Type B pancreatic cell (in vitro differentiated cells): ENCODE results near the gene PLEKHA6. TPM values are rescaled to one million over a fixed set of nuclear protein-coding genes. Genes with fewer than 3 reads are reported as not detected.
"Not testable (repeated sequence)": the region's sequence is repeated elsewhere in the genome, so short reads cannot be mapped to it uniquely, and the experiment has no call there.

Source experiments
- DNase-seq: peaks from one replicate; pipeline ENCODE4 v3.0.0; 2021; ENCODE audit warnings: mixed read lengths; ENCODE audit not compliant: unreplicated experiment; ENCODE audit errors: extremely low spot score
- H3K27ac Mint-ChIP-seq: 2 replicates; pipeline ENCODE4 v1.8.0; 2021; ENCODE audit warnings: mild to moderate bottlenecking, mixed read lengths
- H3K27me3 Mint-ChIP-seq: 2 replicates; pipeline ENCODE4 v1.8.0; 2021; ENCODE audit warnings: mixed read lengths
- H3K36me3 Mint-ChIP-seq: 2 replicates; pipeline ENCODE4 v1.8.0; 2021; ENCODE audit warnings: mixed read lengths
- H3K4me1 Mint-ChIP-seq: one replicate; pipeline ENCODE4 v1.8.0; 2021; ENCODE audit warnings: mixed read lengths; ENCODE audit not compliant: unreplicated experiment
- H3K4me3 Mint-ChIP-seq: 2 replicates; pipeline ENCODE4 v1.8.0; 2021; ENCODE audit warnings: mild to moderate bottlenecking, mixed read lengths
- H3K9me3 Mint-ChIP-seq: 2 replicates; pipeline ENCODE4 v1.8.0; 2021; ENCODE audit warnings: mixed read lengths
- total RNA-seq: library from RNA; stranded (reverse); gene quantifications from 2 replicates; pipeline ENCODE4 v1.2.1, GENCODE V29; 2021; ENCODE audit warnings: low replicate concordance
- TF ChIP-seq, protein P1 (sequence below): fragments of 200-600 bp; sonication (generic); conservative IDR thresholded peaks from 2 replicates; pipeline ENCODE4 v1.5.0; 2021; ENCODE audit warnings: antibody characterized with exemption, mild to moderate bottlenecking

The PLEKHA6 gene
- total RNA-seq, 1 donor from 2014 or later, result 37.8 TPM

DNA sequence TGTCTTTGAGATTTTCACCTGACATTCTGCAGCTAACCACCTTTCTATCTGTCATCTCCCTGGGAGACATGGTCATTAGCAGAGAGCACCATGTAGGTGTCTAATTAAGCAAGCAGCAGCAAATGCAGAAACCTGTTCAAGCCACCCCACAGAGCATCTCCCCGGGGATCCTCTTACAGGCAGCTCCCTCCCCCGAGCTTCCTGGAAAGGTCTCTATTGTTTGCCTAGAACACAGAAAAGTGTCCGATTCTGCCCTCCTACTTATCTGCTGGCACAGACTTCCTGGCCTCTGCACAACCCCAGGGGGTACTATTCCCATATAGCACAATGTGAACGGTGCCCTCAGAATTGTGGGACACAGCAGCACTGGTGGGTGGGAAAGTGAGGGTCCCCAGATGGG, 46.1 kb downstream of the PLEKHA6 start:
- no peak for DNase-seq
- Mint-ChIP-seq H3K36me3 (peaks cover 3% of the 10 kb centered on the region), H3K4me1 (peaks cover 57% of the 10 kb centered on the region), H3K9me3 (no peaks in the 10 kb centered on the region), H3K27ac (peak overlapping the region; percentile 95), H3K4me3 (peak overlapping the region; percentile 75), H3K27me3 (no peaks in the 10 kb centered on the region)
- TF ChIP-seq, protein P1, sequence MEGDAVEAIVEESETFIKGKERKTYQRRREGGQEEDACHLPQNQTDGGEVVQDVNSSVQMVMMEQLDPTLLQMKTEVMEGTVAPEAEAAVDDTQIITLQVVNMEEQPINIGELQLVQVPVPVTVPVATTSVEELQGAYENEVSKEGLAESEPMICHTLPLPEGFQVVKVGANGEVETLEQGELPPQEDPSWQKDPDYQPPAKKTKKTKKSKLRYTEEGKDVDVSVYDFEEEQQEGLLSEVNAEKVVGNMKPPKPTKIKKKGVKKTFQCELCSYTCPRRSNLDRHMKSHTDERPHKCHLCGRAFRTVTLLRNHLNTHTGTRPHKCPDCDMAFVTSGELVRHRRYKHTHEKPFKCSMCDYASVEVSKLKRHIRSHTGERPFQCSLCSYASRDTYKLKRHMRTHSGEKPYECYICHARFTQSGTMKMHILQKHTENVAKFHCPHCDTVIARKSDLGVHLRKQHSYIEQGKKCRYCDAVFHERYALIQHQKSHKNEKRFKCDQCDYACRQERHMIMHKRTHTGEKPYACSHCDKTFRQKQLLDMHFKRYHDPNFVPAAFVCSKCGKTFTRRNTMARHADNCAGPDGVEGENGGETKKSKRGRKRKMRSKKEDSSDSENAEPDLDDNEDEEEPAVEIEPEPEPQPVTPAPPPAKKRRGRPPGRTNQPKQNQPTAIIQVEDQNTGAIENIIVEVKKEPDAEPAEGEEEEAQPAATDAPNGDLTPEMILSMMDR, result no peak

DNA sequence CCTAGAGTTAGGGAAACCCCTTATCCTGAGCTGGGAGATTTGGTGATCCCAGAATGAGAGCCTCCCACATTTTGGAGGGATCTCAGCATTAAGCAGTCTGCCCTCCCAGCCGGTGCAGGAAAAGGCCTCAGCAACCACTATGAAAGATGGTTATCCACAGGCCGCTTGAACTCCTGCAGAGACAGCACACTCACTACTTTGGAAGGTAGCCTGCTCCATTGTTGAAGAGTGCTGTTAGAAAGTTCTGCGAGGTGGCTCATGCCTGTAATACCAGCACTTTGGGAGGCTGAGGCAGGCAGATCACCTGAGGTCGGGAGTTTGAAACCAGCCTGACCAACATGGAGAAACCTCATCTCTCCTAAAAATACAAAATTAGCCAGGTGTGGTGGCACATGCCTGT, 48.8 kb downstream of the PLEKHA6 start:
- H3K36me3 Mint-ChIP-seq, H3K9me3 Mint-ChIP-seq, H3K4me3 Mint-ChIP-seq, H3K27ac Mint-ChIP-seq, DNase-seq, H3K27me3 Mint-ChIP-seq: not testable (repeated sequence)
- peaks cover 59% of the 10 kb centered on the region for H3K4me1 Mint-ChIP-seq

DNA sequence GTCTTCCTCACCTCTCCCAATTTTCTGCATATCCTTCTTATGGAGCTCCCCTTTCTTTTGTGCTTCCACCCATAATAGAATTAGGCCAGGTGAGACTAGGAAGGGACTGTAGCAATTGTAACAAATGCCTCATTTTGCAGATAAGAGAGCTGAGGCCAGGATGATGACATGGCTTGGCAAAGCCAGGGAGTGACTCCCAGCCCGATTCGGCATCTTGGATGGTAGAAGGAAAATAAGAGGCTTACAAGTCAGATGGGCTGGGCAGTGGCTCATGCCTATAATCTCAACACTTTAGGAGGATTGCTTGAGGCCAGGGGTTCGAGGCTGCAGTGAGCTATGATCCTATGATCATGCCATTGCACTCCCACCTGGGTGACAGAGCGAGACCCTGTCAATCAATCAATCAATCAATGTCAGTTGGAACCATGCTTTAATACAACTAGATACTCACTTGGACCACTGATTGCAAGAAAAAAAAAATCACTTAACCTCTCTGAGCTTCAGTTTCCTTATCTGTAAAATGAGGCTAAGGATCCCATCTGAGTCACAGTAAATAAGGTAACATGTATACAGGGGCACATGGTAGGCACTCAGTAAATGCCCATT, 51.6 kb downstream of the PLEKHA6 start:
- no peak for DNase-seq
- H3K4me1 Mint-ChIP-seq, result peaks cover 37% of the 10 kb centered on the region
- no peaks in the 10 kb centered on the region for H3K27me3 Mint-ChIP-seq

DNA sequence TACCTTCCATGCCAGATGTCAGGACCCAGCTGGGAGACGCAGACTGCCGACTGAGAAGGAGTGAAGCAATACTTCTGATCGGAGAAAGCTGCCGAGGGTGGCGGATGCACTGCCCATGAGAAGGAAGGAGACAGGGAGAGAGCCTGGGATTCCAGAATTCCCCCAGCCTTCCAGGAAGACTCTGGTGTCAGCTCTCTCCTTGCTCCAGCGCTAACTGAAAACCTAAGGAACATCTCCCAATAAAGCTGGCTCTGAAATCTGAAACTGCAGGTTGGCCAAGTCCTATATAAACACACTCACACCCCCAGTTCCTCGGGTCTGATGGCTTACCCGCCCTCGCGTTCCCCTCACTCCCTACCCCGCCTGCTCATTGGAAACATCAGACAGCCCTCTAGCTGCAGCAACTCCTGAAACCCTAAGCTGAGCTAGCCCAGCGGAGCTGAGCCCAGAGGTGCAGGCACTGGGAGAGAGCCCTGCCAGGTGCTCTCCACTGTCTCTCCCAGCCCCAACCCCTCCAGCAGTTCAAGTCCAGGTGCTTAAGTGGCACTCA, 52.3 kb downstream of the PLEKHA6 start:
- DNase-seq, result no peak
- Mint-ChIP-seq H3K4me1 (peaks cover 39% of the 10 kb centered on the region), H3K4me3 (peak overlapping the region; percentile 75), H3K27me3 (no peaks in the 10 kb centered on the region), H3K36me3 (peaks cover 3% of the 10 kb centered on the region), H3K9me3 (no peaks in the 10 kb centered on the region), H3K27ac (peak overlapping the region; percentile 56)
- TF ChIP-seq, protein P1, result no peak

More for the DNA sequence above, 51.6 kb downstream of the PLEKHA6 start:
- Mint-ChIP-seq H3K9me3 (no peaks in the 10 kb centered on the region), H3K27ac (no peak overlapping the region), H3K36me3 (peaks cover 3% of the 10 kb centered on the region), H3K4me3 (peak overlapping the region; percentile 75)
- TF ChIP-seq, protein P1, result no peak

DNA sequence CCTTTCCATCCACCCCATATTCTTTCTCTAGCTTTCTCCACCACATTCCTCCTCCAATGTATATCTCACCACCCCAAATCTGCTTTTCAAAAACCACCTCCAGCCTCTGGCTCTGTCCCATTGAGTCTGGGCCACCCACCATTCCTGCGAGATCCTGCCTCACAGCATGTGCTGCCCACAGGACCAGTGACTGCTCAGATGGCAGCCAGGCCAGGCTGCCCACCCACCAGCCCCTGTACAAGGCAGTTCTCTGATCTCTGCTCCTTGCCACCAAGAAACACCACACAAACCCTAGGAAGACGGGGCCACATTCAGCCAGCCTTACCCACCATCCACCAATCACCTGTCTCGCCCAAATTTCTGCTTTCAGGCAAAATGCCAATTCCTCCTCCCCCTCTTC, 53.7 kb downstream of the PLEKHA6 start:
- Mint-ChIP-seq H3K27me3 (no peaks in the 10 kb centered on the region), H3K4me3 (no peak overlapping the region), H3K27ac (no peak overlapping the region), H3K9me3 (no peaks in the 10 kb centered on the region), H3K4me1 (peaks cover 39% of the 10 kb centered on the region), H3K36me3 (peaks cover 7% of the 10 kb centered on the region)
- DNase-seq, result no peak
- TF ChIP-seq, protein P1, result no peak

DNA sequence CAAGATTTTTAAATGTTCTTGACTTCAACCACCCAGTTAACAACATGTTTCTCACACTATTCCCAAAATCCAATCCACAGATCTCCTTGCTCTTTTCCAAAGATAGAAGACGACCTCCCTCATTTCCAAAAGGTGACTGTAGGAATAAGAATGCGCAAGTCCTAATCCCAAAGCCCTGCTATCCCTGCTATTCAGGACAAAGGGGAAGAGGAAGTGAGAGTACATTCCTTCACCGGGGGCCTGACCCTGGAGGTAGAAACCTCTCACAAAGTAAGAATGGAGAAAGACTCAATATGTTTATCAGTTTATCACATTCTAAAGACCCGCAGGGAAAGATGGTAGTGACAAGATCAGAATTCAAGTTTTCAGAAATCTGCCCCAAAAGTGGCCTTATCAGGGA, 55.7 kb downstream of the PLEKHA6 start:
- Mint-ChIP-seq H3K36me3 (peaks cover 8% of the 10 kb centered on the region), H3K27ac (peak overlapping the region; percentile 5), H3K27me3 (no peaks in the 10 kb centered on the region), H3K9me3 (no peaks in the 10 kb centered on the region), H3K4me3 (no peak overlapping the region), H3K4me1 (peaks cover 46% of the 10 kb centered on the region)
- DNase-seq, result no peak
- TF ChIP-seq, protein P1, result no peak
